Cardiac fibroblast (primary cell): ENCODE results near the gene CDKN3.
"Not testable (repeated sequence)": the region's sequence is repeated elsewhere in the genome, so short reads cannot be mapped to it uniquely, and the experiment has no call there.

Experiments used
- DNase-seq, 2 donors: peaks; one replicate each; pipeline versions ENCODE4 v3.0.0 to v3.0.0-alpha.2; 2010; ENCODE audit warnings: low read depth in 2 of 2
- H3K4me3 ChIP-seq, 2 donors: replicated peaks in 1 of 2; 1 replicate in 1 of 2; 2 replicates in 1 of 2; pipeline ENCODE4 v1.5.1; 2011; ENCODE audit warnings: low read depth in 2 of 2, low read length in 2 of 2, mild to moderate bottlenecking in 2 of 2, moderate library complexity in 1 of 2
- CTCF ChIP-seq: IDR thresholded peaks from one replicate; pipeline ENCODE4 v1.5.1; 2011; ENCODE audit warnings: low read depth, mild to moderate bottlenecking, low read length, inconsistent platforms

The CDKN3 gene

GRCh38 chr14:54444681-54445080, 47.9 kb downstream of the CDKN3 start:
- peak in 1 of 2 donors; percentile 37 for DNase-seq
- TF ChIP-seq CTCF, result no peak
- H3K4me3 ChIP-seq, result no peak overlapping the region

GRCh38 chr14:54446161-54446693, 49.4 kb downstream of the CDKN3 start:
- peak; percentile 31 to 94 for DNase-seq
- no peak overlapping the region for H3K4me3 ChIP-seq
- TF ChIP-seq CTCF, result no peak

- no peak for TF ChIP-seq CTCF
- no peak overlapping the region for H3K4me3 ChIP-seq
- DNase-seq, result peak; percentile 84 to 90
Measured at GRCh38 chr14:54447231-54447692, 50.5 kb downstream of the CDKN3 start.

GRCh38 chr14:54450535-54450934, 53.7 kb downstream of the CDKN3 start:
- DNase-seq, result peak; percentile 41 to 60
- H3K4me3 ChIP-seq, result no peak overlapping the region
- no peak for TF ChIP-seq CTCF

GRCh38 chr14:54451121-54451601, 54.4 kb downstream of the CDKN3 start:
- TF ChIP-seq CTCF, result no peak
- DNase-seq, result no peak
- H3K4me3 ChIP-seq, result no peak overlapping the region

GRCh38 chr14:54451961-54452360, 55.2 kb downstream of the CDKN3 start:
- DNase-seq, result no peak
- TF ChIP-seq CTCF, result no peak

GRCh38 chr14:54453252-54453651, 56.4 kb downstream of the CDKN3 start:
- no peak for DNase-seq
- TF ChIP-seq CTCF, result no peak
- H3K4me3 ChIP-seq, result no peak overlapping the region

More at GRCh38 chr14:54451961-54452360, 55.2 kb downstream of the CDKN3 start:
- H3K4me3 ChIP-seq, result no peak overlapping the region

- not testable (repeated sequence) for H3K4me3 ChIP-seq
- DNase-seq, result peak in 1 of 2 donors; percentile 54
Measured at GRCh38 chr14:54453990-54454389, 57.2 kb downstream of the CDKN3 start.
